ENCODE measurements around the gene PHLPP2.

PHLPP2 gene

GRCh38 chr16:71711789-71712188, 12.7 kb downstream of the PHLPP2 start:
- TF ChIP-seq HDGF (IDR thresholded peaks at IDR 0.05; ENCODE audit: borderline replicate concordance) (no peak), L3MBTL2 (conservative IDR thresholded peaks at IDR 0.05) (no peak), FOXM1 (IDR thresholded peaks at IDR 0.05; ENCODE audit: borderline replicate concordance) (no peak), SP1 (IDR thresholded peaks at IDR 0.05) (no peak), ZNF384 (IDR thresholded peaks at IDR 0.05) (no peak), TARDBP (IDR thresholded peaks at IDR 0.05) (no peak), NFRKB (IDR thresholded peaks at IDR 0.05) (no peak), BHLHE40 (IDR thresholded peaks at IDR 0.05; ENCODE audit: borderline replicate concordance) (no peak)
- TF ChIP-seq, protein P1, sequence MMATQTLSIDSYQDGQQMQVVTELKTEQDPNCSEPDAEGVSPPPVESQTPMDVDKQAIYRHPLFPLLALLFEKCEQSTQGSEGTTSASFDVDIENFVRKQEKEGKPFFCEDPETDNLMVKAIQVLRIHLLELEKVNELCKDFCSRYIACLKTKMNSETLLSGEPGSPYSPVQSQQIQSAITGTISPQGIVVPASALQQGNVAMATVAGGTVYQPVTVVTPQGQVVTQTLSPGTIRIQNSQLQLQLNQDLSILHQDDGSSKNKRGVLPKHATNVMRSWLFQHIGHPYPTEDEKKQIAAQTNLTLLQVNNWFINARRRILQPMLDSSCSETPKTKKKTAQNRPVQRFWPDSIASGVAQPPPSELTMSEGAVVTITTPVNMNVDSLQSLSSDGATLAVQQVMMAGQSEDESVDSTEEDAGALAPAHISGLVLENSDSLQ (IDR thresholded peaks at IDR 0.05), result no peak
- CTCF ChIA-PET, result no interaction called here
- POLR2A ChIA-PET, result no interaction called here
- DNase-seq (ENCODE audit: extremely low spot score), result no peak

- ChIA-PET POLR2A (no interaction called here), CTCF (no interaction called here)
- DNase-seq (ENCODE audit: extremely low spot score), result no peak
- TF ChIP-seq SUZ12 (IDR thresholded peaks at IDR 0.05), result no peak
- TF ChIP-seq ARNT (IDR thresholded peaks at IDR 0.05), result no peak
- no peak for TF ChIP-seq ELF4 (IDR thresholded peaks at IDR 0.05)
- no peak for TF ChIP-seq NFRKB (IDR thresholded peaks at IDR 0.05)
- no peak for TF ChIP-seq BHLHE40 (IDR thresholded peaks at IDR 0.05; ENCODE audit: borderline replicate concordance)
- TF ChIP-seq LEF1 (IDR thresholded peaks at IDR 0.05; ENCODE audit: borderline replicate concordance), result no peak
- no peak for TF ChIP-seq FOXA1 (IDR thresholded peaks at IDR 0.05)
- no peak for TF ChIP-seq TARDBP (IDR thresholded peaks at IDR 0.05)
- TF ChIP-seq HDGF (IDR thresholded peaks at IDR 0.05; ENCODE audit: borderline replicate concordance), result no peak
- TF ChIP-seq, protein P1 (IDR thresholded peaks at IDR 0.05), result no peak
- no peak for TF ChIP-seq CTBP1 (IDR thresholded peaks at IDR 0.05; ENCODE audit: borderline replicate concordance)
- TF ChIP-seq ZNF384 (IDR thresholded peaks at IDR 0.05), result no peak
- TF ChIP-seq FOXK2 (IDR thresholded peaks at IDR 0.05), result no peak
- TF ChIP-seq L3MBTL2 (conservative IDR thresholded peaks at IDR 0.05), result no peak
- TF ChIP-seq SP1 (IDR thresholded peaks at IDR 0.05), result no peak
- TF ChIP-seq FOXM1 (IDR thresholded peaks at IDR 0.05; ENCODE audit: borderline replicate concordance), result no peak
Measured at GRCh38 chr16:71709229-71709781, 15.2 kb downstream of the PHLPP2 start.

DNA sequence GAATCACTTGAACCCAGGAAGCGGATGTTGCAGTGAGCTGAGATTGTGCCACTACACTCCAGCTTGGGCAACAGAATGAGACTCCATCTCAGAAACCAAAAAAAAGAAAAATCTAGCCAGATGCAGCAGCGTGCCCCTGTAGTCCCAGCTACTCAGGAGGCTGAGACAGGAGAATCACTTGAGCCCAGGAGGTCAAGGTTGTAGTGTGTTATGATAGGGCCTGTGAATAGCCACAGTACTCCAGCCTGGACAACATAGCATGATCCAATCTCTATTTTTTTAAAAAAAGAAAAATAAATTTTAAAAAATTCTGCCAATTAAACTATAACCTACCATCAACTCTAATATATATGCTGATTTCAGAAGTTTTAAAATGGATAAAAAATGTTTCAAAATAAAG, 15.8 kb downstream of the PHLPP2 start:
- POLR2A ChIA-PET, result no interaction called here
- no peak for TF ChIP-seq FOXA1 (IDR thresholded peaks at IDR 0.05)
- TF ChIP-seq SP1 (IDR thresholded peaks at IDR 0.05), result no peak
- no peak for TF ChIP-seq FOXK2 (IDR thresholded peaks at IDR 0.05)
- no peak for TF ChIP-seq ELF4 (IDR thresholded peaks at IDR 0.05)
- CTCF ChIA-PET, result no interaction called here
- DNase-seq (ENCODE audit: extremely low spot score), result no peak

- TF ChIP-seq, protein P1 (IDR thresholded peaks at IDR 0.05), result no peak
- TF ChIP-seq BHLHE40 (IDR thresholded peaks at IDR 0.05; ENCODE audit: borderline replicate concordance), result no peak
- no peak for TF ChIP-seq CTBP1 (IDR thresholded peaks at IDR 0.05; ENCODE audit: borderline replicate concordance)
- TF ChIP-seq SP1 (IDR thresholded peaks at IDR 0.05), result no peak
- TF ChIP-seq FOXM1 (IDR thresholded peaks at IDR 0.05; ENCODE audit: borderline replicate concordance), result no peak
- no peak for TF ChIP-seq HDGF (IDR thresholded peaks at IDR 0.05; ENCODE audit: borderline replicate concordance)
- no peak for TF ChIP-seq LEF1 (IDR thresholded peaks at IDR 0.05; ENCODE audit: borderline replicate concordance)
- TF ChIP-seq NFRKB (IDR thresholded peaks at IDR 0.05), result no peak
- TF ChIP-seq ELF4 (IDR thresholded peaks at IDR 0.05), result no peak
- no peak for TF ChIP-seq L3MBTL2 (conservative IDR thresholded peaks at IDR 0.05)
- no peak for TF ChIP-seq TARDBP (IDR thresholded peaks at IDR 0.05)
- TF ChIP-seq FOXA1 (IDR thresholded peaks at IDR 0.05), result no peak
- no peak for TF ChIP-seq FOXK2 (IDR thresholded peaks at IDR 0.05)
- TF ChIP-seq ARNT (IDR thresholded peaks at IDR 0.05), result no peak
- no peak for TF ChIP-seq SUZ12 (IDR thresholded peaks at IDR 0.05)
- TF ChIP-seq ZNF384 (IDR thresholded peaks at IDR 0.05), result no peak
- ChIA-PET CTCF (no interaction called here), POLR2A (no interaction called here)
- no peak for DNase-seq (ENCODE audit: extremely low spot score)
Measured at GRCh38 chr16:71707199-71707598, 17.3 kb downstream of the PHLPP2 start.

GRCh38 chr16:71706046-71706445, 18.5 kb downstream of the PHLPP2 start:
- DNase-seq (ENCODE audit: extremely low spot score), result no peak
- no peak for TF ChIP-seq BHLHE40 (IDR thresholded peaks at IDR 0.05; ENCODE audit: borderline replicate concordance)
- no peak for TF ChIP-seq NFRKB (IDR thresholded peaks at IDR 0.05)
- no peak for TF ChIP-seq TARDBP (IDR thresholded peaks at IDR 0.05)
- no peak for TF ChIP-seq FOXA1 (IDR thresholded peaks at IDR 0.05)
- TF ChIP-seq, protein P1 (IDR thresholded peaks at IDR 0.05), result no peak
- no peak for TF ChIP-seq FOXK2 (IDR thresholded peaks at IDR 0.05)
- no peak for TF ChIP-seq FOXM1 (IDR thresholded peaks at IDR 0.05; ENCODE audit: borderline replicate concordance)
- TF ChIP-seq CTBP1 (IDR thresholded peaks at IDR 0.05; ENCODE audit: borderline replicate concordance), result no peak
- TF ChIP-seq ELF4 (IDR thresholded peaks at IDR 0.05), result no peak
- POLR2A ChIA-PET, result no interaction called here
- CTCF ChIA-PET, result no interaction called here

DNA sequence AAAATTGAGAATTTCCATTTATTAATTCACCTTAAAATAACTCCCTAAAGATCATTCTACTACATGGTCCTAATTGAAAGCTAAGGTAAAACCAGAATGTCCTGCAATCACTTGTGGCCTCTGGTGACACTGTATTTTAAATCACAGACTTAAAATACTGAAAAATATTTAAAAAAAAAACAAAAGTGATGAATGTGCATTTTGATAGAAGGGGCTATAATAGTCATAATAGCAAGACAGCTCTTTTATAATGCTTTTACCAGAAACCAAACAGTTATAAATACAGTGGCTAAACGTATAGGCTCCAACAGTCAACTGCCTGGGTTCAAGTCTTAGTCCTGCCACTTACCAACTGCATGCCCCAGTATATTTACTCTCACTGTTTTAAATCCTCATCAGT, 21.2 kb downstream of the PHLPP2 start:
- ChIA-PET POLR2A (no interaction called here), CTCF (no interaction called here)
- TF ChIP-seq NFRKB (IDR thresholded peaks at IDR 0.05) (no peak), LEF1 (IDR thresholded peaks at IDR 0.05; ENCODE audit: borderline replicate concordance) (no peak), TARDBP (IDR thresholded peaks at IDR 0.05) (no peak), HDGF (IDR thresholded peaks at IDR 0.05; ENCODE audit: borderline replicate concordance) (no peak)
- no peak for DNase-seq (ENCODE audit: extremely low spot score)
